HS-27A (cell line): ENCODE results near the gene RXRB.
"Not testable (repeated sequence)": the region's sequence is repeated elsewhere in the genome, so short reads cannot be mapped to it uniquely, and the experiment has no call there.

ENCODE experiments used
- DNase-seq: peaks from one replicate; pipeline ENCODE4 v3.0.0-alpha.2; 2012; ENCODE audit warnings: low read depth, missing footprints

RXRB gene

DNA sequence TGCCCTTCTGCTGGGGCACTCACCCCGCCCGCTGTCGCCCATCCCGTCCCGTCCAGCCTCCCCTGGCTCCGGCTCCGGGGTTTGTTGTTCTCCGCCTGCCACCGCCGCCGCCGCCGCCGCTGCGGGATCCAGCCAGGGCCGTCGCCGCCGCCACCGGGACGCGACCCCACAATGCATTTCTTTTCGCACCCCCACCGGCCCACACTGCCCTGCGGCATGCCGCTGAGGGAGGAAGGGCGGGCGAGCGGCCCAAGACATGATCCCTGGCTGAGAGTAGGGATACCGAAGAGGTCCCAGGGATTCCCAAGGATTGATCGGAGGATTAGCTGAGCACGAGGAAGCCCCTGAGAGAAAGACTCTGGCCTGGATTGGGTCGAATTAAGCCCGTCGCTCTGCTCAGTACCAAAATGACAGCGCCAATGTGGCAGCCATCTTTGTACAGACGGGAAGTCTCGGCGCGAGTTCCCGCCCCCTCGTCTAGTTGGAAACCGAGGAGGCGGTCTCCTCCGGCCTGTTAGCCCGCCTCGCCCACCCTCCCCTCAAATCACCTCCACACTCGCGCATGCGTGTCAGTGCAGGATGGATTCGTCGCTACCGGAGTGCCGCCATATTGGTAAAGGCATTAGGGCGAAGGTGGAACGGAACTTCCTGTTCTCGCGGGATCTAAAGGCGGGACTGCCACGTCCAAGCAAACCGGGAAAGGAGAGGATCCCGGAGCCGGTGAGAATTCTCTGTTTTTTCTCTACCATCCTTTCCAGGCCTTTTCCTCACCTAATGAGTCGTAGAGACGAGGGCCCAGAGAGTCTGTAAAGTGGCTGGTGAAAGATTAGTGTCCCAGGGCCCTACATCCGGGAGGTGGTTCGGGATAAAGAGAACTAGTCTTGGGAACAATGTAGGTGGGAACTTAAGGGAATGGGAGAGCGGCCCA, at the start of gene RXRB, which contains the start of gene SLC39A7:
TSS of gene RXRB (minus strand) at position 447 of the 928 bp plus-strand sequence. CDS start at position 258, 189 bp downstream.
TSS of gene SLC39A7 (plus strand) at position 649 of the 928 bp plus-strand sequence. CDS start 379 bp downstream, outside the sequence.
- DNase-seq = peak; percentile 100

- peak; percentile 47 for DNase-seq
Measured at GRCh38 chr6:33249732-33250630, 49.5 kb upstream of the RXRB start.

- DNase-seq = peak; percentile 98
Measured at GRCh38 chr6:33248932-33249731, 48.7 kb upstream of the RXRB start.

DNA sequence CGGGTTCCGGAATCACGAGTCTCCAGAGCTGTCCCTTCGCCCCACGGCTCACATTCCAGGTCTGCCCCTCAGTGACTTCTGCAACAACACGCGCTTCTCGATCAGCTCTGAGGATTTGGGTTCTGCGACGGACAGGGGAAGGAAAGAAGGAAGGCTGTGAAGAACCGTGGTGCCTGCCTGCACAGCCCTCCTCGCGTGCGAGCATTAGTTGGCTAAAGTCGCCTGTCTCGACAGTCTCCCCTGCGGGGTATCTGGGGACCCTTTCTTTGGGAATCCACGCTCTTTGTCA, 48.1 kb upstream of the RXRB start:
- peak; percentile 39 for DNase-seq

- DNase-seq = peak; percentile 77
Measured at GRCh38 chr6:33247977-33248642, 47.6 kb upstream of the RXRB start.

- DNase-seq = no peak
Measured at GRCh38 chr6:33243476-33243875, 43.0 kb upstream of the RXRB start.

DNA sequence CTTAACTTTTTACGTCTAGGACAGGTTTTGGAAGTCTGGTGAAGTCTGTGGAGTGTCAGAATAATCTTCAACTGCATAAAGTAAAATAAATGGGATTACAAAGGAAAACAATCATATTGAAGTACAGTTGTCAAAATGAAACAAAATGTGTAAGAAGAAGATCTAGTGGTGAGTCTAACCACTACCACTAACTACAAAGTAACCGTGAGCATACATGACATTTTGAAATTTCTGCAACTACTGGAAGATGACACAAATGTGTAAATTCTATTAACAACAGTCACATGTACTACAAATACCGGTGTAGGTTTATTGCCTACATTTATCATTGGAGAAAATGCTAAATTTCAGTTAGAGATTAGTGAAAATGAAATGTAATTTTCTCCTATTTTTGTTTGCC, 41.5 kb upstream of the RXRB start:
- no peak for DNase-seq

DNA sequence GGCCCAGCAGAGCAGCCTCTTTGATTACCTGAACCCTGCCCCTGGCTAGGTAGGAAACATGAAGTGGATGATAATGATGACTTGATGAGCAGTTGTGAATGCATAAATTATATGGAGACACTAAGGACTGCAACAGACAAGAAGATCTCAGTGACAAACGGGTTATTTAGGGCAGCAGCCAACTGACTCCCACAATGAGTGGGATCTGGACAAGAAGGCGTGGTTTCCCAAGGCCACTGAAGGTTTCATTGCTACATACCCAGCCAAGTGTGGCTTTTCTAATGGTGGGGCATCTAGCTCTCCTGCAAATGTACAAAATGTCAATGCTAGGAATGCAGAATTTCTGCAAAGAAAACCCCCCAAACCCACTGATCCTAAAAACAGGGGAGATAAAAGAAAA, 37.3 kb upstream of the RXRB start:
- no peak for DNase-seq

- DNase-seq = no peak
Measured at GRCh38 chr6:33236852-33237251, 36.4 kb upstream of the RXRB start.

DNA sequence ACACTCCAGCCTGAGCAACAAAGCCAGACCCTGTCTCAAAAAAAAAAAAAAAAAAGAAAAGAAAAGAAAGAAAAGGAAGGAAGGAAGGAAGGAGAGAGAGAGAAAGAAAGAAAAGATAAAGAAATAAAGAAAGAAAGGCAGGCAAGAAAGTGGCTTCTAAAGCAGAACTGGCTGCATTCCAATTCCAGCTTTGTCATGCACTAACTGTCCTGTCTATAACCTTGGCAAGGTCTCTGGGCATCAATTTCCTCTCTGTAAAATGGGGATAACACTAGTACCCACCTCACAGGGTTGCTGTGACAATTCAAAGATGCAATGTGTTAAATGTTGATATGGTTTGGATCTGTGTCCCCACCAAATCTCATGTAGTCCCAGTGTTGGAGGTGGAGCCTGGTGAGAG, 35.9 kb upstream of the RXRB start:
- no peak for DNase-seq

- no peak for DNase-seq
Measured at GRCh38 chr6:33235221-33235634, 34.8 kb upstream of the RXRB start.

GRCh38 chr6:33226503-33227120, 26.1 kb upstream of the RXRB start:
- DNase-seq = not testable (repeated sequence)

GRCh38 chr6:33217681-33218080, 17.2 kb upstream of the RXRB start:
- no peak for DNase-seq

GRCh38 chr6:33217246-33217645, 16.8 kb upstream of the RXRB start:
- no peak for DNase-seq

- DNase-seq = no peak
Measured at GRCh38 chr6:33216117-33216649, 15.7 kb upstream of the RXRB start.

DNA sequence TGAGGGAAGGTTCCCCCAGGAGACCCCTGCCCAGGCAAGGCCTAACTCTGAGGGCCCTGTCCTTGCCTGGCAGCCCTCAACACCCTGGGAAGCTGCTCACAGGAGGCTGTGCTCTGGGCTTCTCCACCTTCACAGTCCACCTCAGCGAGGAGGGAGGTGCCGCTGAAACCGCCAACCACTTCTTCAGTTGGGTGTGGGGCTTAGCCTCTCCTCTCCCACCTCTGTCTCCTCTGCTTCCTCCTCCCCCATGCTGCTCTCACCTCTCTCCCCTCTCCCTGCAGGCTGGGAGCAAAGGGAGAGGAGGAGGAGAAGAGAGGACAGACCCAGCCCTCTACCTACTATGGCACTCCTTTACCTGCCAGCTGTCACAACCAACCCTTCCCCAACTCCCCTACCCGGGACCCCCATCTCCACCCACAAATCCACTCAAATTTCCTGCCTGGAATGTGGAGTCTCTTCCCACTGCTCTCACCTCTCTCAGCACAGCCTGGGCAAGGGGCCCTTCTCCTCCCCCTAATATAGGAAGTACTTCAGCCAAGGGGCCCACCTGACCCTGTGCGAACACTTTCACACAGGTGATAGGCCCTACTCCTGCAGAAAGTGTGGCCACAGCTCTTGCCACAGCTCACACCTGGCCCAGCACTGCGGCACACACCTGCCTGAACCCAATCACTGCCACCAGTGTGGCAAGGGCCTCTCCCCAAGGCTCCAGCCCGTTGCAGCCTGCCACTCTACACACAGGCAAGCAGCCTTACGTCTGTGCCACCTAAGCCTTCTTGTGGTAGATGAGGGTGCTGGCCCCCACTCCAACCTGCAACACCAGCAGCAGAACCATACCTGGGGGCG, 15.0 kb upstream of the RXRB start:
- no peak for DNase-seq

DNA sequence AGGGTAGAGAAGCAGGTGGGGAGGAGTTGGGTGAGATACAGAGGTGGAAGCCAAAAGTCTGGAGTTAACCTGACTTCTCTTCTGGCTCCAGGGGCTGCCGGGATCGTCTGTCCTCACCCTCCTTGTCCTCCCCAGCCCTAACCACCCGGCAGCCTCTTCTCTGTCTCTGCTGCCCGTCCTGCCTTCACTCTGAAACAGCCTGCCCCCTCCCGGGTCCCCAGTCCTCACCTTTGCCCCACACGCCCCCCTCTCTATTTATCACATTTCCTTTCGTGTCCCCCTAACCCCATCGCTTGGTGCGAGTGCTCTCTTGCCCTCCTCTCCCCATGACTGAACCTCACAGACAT, 13.5 kb upstream of the RXRB start:
- no peak for DNase-seq

DNA sequence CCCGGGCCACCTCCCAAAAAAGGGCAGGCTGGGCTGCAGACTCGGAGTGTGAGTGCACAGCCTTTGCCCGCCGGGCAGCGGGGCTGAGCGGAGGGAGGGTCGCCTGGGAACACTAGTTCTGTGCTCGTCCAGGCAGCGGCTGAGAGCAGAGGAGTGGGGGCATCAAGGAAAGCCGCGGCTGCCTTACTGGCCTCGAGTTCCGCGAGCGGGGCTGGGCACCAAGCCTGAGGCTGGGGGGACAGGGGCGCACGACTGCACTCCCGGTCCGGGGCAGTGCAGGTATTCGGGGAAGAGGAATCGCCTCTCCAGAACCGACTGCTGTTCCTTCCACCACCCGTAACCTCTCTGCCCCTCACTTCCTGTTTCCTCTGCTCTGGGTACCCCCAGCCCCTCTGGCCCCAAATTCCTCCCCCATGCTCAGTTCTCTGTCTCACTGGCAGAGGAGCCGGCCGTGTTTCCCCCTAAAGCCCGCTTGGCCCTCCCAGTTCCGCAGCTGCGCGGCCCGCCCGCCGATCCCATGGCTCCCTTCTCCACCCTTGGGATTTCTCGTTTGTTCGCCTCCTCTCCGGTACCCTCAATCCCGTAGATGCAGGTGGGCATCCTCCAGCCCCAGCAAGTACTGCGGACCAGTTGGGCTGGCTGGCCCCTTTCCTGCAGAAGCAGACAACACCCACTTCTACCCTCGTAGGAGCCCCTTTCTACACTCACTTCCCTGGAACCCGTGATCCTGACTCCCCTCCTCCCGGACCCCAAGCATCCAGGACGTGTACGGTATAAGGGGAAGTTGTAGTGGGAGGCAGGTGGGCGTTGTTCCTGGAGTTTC, 12.9 kb upstream of the RXRB start:
- DNase-seq = no peak

DNA sequence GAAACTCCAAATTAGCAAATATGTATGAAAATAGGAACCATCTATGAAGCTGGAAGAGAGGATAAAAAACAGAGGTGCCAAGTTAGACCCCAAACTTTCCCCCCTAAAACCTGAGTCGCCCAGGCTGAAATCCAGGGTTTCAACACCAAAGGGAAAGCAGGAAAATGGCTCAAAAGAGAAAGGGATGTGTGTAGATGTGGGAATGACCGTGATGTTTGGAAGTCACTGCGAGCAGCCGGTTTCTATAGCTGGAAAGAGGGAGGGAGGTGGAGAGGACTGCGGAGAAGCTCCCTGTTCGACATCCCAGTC, 12.3 kb upstream of the RXRB start:
- no peak for DNase-seq
